IPS-20b (cell line): Measurements from ENCODE around the gene TCF7L1.

Experiments
- H3K27ac ChIP-seq: one replicate; pipeline ENCODE4 v1.5.1; 2013; ENCODE audit warnings: low read length
- H3K27me3 ChIP-seq: 2 replicates; pipeline ENCODE4 v1.6.1; 2013; ENCODE audit warnings: mild to moderate bottlenecking, low read length, inconsistent platforms; ENCODE audit not compliant: insufficient read depth
- H3K36me3 ChIP-seq: 2 replicates; pipeline ENCODE4 v1.6.1; 2013; ENCODE audit warnings: low read depth, mild to moderate bottlenecking, inconsistent platforms, low read length, moderate library complexity; ENCODE audit not compliant: insufficient read depth
- H3K4me1 ChIP-seq: 2 replicates; pipeline ENCODE4 v1.6.1; 2013; ENCODE audit warnings: mild to moderate bottlenecking, control low read depth, inconsistent platforms, low read length, moderate library complexity; ENCODE audit not compliant: insufficient read depth
- H3K4me3 ChIP-seq: 2 replicates; pipeline ENCODE4 v1.5.1; 2013; ENCODE audit warnings: mild to moderate bottlenecking, low read length, inconsistent platforms
- H3K9ac ChIP-seq: 2 replicates; pipeline ENCODE4 v1.6.1; 2013; ENCODE audit warnings: low read depth, mild to moderate bottlenecking, inconsistent platforms, low read length, moderate library complexity
- H3K9me3 ChIP-seq: 2 replicates; pipeline ENCODE4 v1.6.1; 2013; ENCODE audit warnings: mild to moderate bottlenecking, low read depth, low read length, inconsistent platforms; ENCODE audit not compliant: insufficient read depth

TCF7L1 gene, protein sequence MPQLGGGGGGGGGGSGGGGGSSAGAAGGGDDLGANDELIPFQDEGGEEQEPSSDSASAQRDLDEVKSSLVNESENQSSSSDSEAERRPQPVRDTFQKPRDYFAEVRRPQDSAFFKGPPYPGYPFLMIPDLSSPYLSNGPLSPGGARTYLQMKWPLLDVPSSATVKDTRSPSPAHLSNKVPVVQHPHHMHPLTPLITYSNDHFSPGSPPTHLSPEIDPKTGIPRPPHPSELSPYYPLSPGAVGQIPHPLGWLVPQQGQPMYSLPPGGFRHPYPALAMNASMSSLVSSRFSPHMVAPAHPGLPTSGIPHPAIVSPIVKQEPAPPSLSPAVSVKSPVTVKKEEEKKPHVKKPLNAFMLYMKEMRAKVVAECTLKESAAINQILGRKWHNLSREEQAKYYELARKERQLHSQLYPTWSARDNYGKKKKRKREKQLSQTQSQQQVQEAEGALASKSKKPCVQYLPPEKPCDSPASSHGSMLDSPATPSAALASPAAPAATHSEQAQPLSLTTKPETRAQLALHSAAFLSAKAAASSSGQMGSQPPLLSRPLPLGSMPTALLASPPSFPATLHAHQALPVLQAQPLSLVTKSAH

GRCh38 chr2:85132834-85133637, at the start of gene TCF7L1:
Gene TCF7L1 (plus strand): TSS chr2:85133392. CDS start chr2:85133685, 293 bp downstream.
- Histone ChIP-seq H3K27me3 (peaks cover 18% of the 10 kb centered on the region), H3K4me3 (peak within 1 kb of the TSS; percentile 94), H3K36me3 (peaks cover 22% of the 10 kb centered on the region), H3K9ac (peak within 1 kb of the TSS; percentile 97), H3K27ac (peak within 1 kb of the TSS; percentile 74), H3K4me1 (peaks cover 24% of the 10 kb centered on the region), H3K9me3 (no peaks in the 10 kb centered on the region)

DNA sequence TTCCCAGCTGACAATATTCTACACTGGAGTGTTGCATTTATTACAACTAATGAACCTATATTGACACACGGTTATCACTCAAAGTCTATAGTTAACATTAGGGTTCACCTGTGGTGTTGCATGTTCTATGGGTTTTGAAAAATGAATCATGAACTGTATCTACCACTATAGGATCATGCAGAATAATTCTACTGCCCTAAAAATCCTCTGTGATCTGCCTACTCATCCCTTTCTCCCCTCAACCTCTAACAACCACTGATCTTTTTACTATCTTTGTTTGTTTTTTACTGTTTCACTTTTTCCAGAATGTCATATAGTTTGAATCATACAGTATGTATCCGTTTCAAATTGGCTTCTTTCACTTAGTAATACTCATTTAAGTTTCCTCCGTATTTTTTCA, 47.6 kb upstream of the TCF7L1 start:
- no peaks in the 10 kb centered on the region for H3K36me3 ChIP-seq
- no peaks in the 10 kb centered on the region for H3K27me3 ChIP-seq
- H3K9me3 ChIP-seq: peaks cover 5% of the 10 kb centered on the region; the same call in 1 of the 2 replicates
- peaks cover 16% of the 10 kb centered on the region for H3K4me1 ChIP-seq
- H3K9ac ChIP-seq: no peak overlapping the region
- H3K27ac ChIP-seq: no peak overlapping the region
- H3K4me3 ChIP-seq: no peak overlapping the region

DNA sequence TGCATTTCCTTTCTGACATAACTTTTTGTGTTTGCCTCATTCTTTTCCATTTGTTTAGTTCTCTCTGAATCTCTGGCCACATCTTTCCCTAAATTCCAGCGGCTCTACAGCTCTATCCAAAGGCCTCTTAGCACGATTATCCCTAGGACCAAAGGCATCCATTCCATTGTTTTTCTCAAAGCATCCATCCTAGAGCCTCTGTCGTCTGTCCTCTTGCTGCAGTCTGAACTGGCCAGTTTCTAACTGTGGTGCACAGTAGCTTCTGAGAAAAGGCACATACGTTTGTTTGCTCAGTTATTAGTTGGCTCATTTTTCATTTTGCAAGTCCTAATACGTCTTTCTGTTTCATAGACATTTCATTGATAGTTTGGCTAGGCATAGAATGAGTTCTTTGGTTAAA, 45.7 kb upstream of the TCF7L1 start:
- no peak overlapping the region for H3K27ac ChIP-seq
- H3K27me3 ChIP-seq: no peaks in the 10 kb centered on the region
- H3K36me3 ChIP-seq: no peaks in the 10 kb centered on the region
- H3K9me3 ChIP-seq: no peaks in the 10 kb centered on the region
- peaks cover 16% of the 10 kb centered on the region for H3K4me1 ChIP-seq
- H3K9ac ChIP-seq: no peak overlapping the region
- H3K4me3 ChIP-seq: no peak overlapping the region

GRCh38 chr2:85088921-85089320, 44.3 kb upstream of the TCF7L1 start:
- no peaks in the 10 kb centered on the region for H3K27me3 ChIP-seq
- H3K36me3 ChIP-seq: no peaks in the 10 kb centered on the region
- peaks cover 16% of the 10 kb centered on the region for H3K4me1 ChIP-seq
- H3K4me3 ChIP-seq: peak overlapping the region; percentile 25; the same call in 1 of the 2 replicates
- H3K9ac ChIP-seq: peak overlapping the region; percentile 10; the same call in 1 of the 2 replicates
- H3K9me3 ChIP-seq: no peaks in the 10 kb centered on the region
- H3K27ac ChIP-seq: peak overlapping the region; percentile 27

DNA sequence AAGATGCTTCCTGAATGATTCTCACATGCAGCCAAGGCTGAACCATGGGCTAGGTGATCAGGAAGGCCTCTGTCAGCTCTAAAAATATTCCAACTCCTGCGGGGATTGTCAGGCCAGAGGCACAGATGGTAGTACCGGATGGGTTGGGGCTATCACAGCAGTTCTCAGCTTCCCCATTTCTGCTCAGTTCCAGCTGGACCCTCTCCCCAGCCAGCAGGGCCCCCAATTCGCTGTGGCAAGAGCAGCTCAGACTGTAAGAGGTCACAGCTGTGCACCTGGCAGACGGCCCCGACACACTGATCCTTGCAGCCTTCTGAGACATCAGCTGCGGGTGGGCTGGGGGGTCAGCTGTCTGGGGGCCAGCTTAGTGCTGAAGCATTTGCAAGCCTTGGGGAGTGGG, 43.6 kb upstream of the TCF7L1 start:
- Histone ChIP-seq H3K4me3 (peak overlapping the region; percentile 25; the same call in 1 of the 2 replicates), H3K27ac (peak overlapping the region; percentile 27), H3K9me3 (no peaks in the 10 kb centered on the region), H3K9ac (peak overlapping the region; percentile 10; the same call in 1 of the 2 replicates), H3K27me3 (no peaks in the 10 kb centered on the region), H3K4me1 (peaks cover 16% of the 10 kb centered on the region), H3K36me3 (no peaks in the 10 kb centered on the region)

DNA sequence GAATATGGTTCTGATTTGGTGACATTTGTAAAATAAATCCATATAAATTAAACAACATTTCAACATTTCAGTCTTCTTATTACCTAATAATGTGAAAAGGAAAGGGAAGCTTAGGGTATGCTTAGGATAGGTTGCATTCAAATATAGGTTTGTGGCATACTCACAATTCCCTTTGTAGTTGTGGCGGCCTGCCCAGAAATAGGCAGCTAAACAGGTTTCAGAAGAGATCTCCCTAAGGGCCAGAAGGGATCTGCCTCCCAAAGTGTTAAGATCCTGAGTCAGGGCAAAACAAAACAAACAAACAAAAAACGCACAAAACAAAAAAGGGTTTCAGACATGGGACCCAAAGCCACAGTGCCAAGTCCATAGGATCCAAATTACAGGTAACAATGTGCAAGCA, 41.4 kb upstream of the TCF7L1 start:
- H3K9me3 ChIP-seq: no peaks in the 10 kb centered on the region
- H3K9ac ChIP-seq: no peak overlapping the region
- no peaks in the 10 kb centered on the region for H3K27me3 ChIP-seq
- peaks cover 16% of the 10 kb centered on the region for H3K4me1 ChIP-seq
- H3K27ac ChIP-seq: no peak overlapping the region
- H3K36me3 ChIP-seq: no peaks in the 10 kb centered on the region
- H3K4me3 ChIP-seq: no peak overlapping the region

GRCh38 chr2:85095094-85095493, 38.1 kb upstream of the TCF7L1 start:
- H3K4me3 ChIP-seq: no peak overlapping the region
- H3K36me3 ChIP-seq: no peaks in the 10 kb centered on the region
- no peaks in the 10 kb centered on the region; the same call in 1 of the 2 replicates for H3K4me1 ChIP-seq
- no peak overlapping the region for H3K27ac ChIP-seq
- H3K27me3 ChIP-seq: no peaks in the 10 kb centered on the region
- H3K9ac ChIP-seq: no peak overlapping the region
- no peaks in the 10 kb centered on the region for H3K9me3 ChIP-seq

- Histone ChIP-seq H3K9me3 (no peaks in the 10 kb centered on the region), H3K4me3 (no peak overlapping the region), H3K27me3 (no peaks in the 10 kb centered on the region), H3K9ac (no peak overlapping the region), H3K36me3 (no peaks in the 10 kb centered on the region), H3K27ac (no peak overlapping the region), H3K4me1 (no peaks in the 10 kb centered on the region)
Observed at GRCh38 chr2:85096616-85097015, 36.6 kb upstream of the TCF7L1 start.

GRCh38 chr2:85104228-85104627, 29.0 kb upstream of the TCF7L1 start:
- Histone ChIP-seq H3K4me3 (no peak overlapping the region), H3K9me3 (no peaks in the 10 kb centered on the region)

DNA sequence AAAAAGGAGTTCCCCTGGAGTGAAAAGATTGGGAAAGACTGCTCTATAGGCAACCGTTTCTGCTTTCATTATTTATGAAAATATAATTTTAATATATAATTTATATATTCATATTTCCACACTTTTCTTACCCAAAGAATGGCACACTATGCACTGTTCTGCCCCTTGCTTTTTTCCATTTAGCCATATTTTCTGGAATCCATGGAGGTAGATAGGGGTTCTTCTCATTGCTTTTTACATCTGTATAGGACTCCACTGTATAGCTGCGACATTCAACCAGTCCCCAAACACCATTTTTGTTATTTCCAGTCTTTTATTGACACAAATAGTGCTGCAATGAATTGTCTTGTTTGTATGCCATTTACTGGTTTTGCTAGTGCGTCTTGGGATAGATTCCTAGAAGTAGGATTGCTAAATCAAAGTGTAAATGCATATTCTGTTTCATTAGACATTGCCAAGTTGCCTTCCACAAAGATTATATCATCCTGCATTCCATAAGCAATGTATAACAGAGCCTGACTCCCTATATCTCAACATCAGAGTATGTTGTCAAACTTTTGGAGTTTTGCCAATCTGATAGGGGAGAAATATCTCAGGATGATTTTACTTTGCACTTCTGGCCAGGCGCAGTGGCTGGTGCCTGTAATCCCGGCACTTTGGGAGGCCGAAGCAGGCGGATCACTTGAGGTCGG, 26.6 kb upstream of the TCF7L1 start:
- Histone ChIP-seq H3K36me3 (no peaks in the 10 kb centered on the region), H3K4me3 (no peak overlapping the region), H3K9ac (no peak overlapping the region), H3K9me3 (no peaks in the 10 kb centered on the region), H3K27me3 (peaks cover 9% of the 10 kb centered on the region; the same call in 1 of the 2 replicates), H3K4me1 (no peaks in the 10 kb centered on the region), H3K27ac (no peak overlapping the region)

More at GRCh38 chr2:85104228-85104627, 29.0 kb upstream of the TCF7L1 start:
- no peaks in the 10 kb centered on the region for H3K36me3 ChIP-seq
- H3K27me3 ChIP-seq: no peaks in the 10 kb centered on the region
- H3K4me1 ChIP-seq: no peaks in the 10 kb centered on the region
- H3K9ac ChIP-seq: no peak overlapping the region
- no peak overlapping the region for H3K27ac ChIP-seq

DNA sequence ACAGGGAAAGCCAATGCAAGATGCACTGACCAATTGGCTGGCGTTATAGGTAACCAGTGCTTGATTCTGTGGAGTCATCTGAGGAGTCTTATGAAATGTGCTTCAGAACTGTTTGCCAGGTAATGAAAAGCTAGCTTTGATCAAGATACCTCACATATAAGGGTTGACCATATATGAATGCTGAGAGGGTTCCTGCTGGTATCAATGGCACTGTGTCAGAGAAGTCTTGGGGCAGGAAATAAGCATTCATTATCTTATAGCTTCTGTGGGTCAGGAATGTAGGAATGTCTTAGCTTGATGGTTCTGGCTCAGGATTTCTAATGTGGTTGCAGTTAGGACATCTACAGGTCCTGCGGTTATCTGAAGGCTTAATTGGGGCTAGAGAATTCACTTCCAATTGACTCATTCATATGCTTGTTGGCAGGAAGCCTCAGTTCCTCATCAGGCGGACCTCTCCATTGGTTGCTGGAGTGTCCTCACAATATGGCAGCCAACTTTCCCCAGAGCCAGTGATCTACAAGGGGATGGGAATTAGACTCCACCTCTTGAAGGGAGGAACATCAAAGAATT, 22.1 kb upstream of the TCF7L1 start:
- H3K4me3 ChIP-seq: no peak overlapping the region
- no peaks in the 10 kb centered on the region for H3K36me3 ChIP-seq
- no peaks in the 10 kb centered on the region for H3K9me3 ChIP-seq
- no peak overlapping the region for H3K9ac ChIP-seq
- no peaks in the 10 kb centered on the region for H3K4me1 ChIP-seq
- peaks cover 39% of the 10 kb centered on the region; the same call in 1 of the 2 replicates for H3K27me3 ChIP-seq
- H3K27ac ChIP-seq: no peak overlapping the region
